ENCODE results near the gene CRIP1.

Gene CRIP1

GRCh38 chr14:105450864-105451720 is 35.6 kb upstream of the CRIP1 start:
- no peak for DNase-seq

DNA sequence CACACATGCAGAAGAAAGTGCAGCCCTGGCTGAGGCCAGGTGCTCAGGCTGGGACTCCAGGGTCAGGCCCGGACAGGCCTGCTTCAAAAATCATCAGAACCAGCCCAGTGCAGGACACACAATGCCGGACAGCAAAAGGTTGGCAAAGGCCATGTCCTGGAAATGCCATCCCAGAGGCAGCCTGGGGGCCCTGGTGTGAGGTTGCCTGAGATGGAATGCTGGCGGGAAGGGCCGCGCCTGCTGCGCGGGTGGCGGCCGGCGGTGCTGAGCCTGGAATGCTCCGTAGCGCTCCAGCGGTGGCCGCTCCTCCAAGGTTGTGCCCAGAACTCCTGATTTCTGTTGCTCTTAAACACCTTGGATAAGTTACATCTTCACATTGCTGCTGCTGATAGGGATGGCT is 33.7 kb upstream of the CRIP1 start:
- no peak for DNase-seq

- no peak for DNase-seq
Observed at GRCh38 chr14:105453847-105454246, 32.8 kb upstream of the CRIP1 start.

DNA sequence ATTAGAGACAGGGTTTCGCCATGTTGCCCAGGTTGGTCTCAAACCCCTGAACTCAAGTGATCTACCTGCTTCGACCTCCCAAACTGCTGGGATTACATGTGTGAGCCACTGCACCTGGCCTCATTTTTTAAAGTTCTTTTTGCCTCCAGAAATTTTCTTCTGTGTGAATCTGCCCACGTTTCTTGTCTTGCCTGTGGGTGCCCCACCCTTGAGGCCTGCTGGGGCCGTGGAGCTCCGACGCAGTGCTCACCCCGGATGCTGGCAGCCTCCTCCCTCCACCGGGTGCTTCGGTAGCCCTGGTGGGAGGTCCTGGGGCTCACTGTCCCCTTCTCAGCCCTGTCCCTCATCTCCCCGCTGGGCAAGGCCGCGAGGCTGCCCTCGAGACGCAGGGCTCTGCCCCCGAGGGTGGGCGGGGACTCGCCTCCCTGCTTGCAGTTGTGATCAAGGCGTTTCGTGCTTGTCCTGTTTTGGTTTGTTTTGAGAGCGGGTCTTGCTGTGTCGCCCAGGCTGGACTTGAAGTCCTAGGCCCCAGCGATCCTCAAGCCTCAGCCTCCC is 31.5 kb upstream of the CRIP1 start:
- DNase-seq: no peak

DNA sequence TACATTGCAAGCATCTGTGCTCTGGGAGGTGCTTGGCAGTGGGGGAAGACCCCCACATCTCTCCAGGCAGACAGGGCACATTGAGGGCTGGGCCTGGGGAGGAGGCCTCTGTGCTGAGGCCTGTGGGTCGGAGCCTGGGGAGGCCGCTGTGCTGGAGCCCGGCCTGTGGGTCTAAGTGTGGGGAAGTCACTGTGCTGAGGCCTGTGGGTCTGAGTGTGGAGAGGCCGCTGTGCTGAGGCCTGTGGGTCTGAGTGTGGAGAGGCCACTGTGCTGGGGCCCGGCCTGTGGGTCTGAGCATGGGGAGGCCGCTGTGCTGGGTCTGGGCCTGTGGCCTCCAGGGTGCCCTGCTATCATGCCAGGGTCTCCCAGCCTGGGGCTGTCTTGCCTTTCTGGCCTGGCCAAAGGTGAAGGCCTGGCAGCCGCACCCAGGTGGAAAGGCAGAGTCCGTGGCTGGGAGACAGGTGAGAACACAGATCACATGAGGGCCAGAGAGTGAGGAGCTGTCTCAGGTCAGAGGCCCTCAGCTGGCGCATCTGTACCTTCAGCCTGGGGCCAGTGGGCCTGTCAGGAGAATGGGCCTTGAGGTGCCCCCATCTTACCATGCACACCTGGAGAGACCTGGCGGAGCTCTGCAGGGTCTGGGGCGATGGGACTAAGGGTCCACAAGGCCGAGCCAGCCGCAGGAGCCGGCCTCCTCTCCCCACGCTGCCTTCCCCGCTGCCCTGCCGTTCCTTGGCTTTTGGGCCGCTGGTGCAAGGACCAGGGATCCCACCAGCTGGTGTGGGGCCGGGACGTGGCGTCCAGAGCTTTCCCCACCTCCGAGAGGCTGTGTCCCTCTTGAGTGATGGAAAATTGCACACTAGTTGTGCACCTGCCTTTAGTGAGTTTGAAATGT is 30.7 kb upstream of the CRIP1 start:
- no peak for DNase-seq

DNA sequence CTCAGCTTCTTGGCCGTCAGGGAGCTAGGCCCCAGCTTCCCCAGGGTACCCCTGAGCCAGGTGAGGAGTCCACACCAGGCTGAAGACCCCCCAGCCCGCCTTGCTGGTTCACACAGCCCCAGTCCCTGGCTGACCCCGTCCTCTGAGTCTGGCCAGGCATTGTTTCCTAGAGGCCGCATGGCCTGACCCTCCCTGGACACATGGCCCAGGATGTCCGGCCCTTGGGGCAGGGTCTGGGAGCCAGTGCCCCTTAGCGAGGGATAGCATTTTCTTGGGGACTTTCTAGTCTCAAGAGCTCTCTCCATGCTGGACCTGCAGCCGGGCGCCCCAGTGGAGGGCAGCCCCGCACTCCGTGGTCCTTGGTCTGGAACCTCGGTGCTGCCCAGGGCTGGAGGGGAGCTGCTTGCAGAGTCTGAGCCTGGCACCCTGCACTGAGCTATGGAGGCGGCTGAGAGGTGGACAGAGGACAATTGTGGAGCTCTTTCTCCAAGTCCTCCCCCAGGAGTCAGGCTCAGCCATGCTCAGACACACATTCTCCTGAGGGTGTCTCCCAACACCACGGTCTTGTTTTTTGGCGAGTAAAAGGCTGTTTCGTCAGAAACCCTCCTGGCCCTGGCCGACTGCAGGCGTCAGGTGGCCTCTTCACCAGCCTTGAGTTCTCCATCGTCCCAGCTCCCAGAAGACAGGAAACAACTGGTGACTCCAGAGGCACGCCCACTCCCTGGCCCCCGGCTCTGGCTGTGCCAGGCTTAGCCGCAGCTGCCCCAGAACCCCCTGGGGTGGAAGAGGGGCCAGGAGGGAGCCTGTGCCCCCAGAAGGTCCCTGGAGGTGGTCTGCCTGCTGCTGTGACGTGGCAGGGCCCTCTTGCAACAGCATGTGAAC is 29.7 kb upstream of the CRIP1 start:
- DNase-seq: no peak

- DNase-seq: no peak
Observed at GRCh38 chr14:105458010-105458409, 28.7 kb upstream of the CRIP1 start.

DNA sequence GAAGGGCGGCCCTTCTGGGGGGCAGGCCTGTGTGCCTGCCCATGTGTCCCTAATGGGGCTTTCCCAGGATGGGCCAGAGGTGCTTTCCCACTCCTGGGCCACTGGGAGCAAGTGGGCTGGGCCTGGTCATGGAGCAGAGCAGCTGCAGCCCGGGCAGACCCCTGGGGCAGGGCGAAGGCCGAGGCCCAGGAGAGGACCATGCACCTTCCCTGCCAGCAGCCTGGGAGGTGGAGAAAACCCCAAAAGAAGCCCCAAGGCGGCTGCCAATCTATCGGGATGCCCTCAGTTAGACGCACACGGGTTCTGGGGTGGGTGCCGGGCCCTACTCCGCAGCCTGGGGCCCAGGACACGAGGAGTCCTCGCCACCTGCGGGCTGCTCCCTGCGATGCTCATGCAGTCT is 28.1 kb upstream of the CRIP1 start:
- no peak for DNase-seq

DNA sequence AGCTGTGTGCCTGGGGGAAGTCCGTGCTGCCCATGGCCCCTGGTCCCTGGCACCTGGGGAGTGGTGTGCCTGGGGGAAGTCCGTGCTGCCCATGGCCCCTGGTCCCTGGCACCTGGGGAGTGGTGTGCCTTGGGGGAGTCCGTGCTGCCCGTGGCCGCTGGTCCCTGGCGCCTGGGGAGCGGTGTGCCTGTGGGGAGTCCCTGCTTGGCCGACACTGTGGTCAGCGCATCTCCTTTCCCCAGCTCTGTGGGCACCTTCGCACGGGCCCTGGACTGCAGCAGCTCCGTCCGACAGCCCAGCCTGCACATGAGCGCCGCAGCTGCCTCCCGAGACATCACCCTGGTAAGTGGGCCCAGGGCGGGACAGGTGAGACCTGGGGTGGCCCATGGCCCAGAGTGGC is 26.6 kb upstream of the CRIP1 start:
- no peak for DNase-seq

- DNase-seq: no peak
Observed at GRCh38 chr14:105460616-105461015, 26.1 kb upstream of the CRIP1 start.

DNA sequence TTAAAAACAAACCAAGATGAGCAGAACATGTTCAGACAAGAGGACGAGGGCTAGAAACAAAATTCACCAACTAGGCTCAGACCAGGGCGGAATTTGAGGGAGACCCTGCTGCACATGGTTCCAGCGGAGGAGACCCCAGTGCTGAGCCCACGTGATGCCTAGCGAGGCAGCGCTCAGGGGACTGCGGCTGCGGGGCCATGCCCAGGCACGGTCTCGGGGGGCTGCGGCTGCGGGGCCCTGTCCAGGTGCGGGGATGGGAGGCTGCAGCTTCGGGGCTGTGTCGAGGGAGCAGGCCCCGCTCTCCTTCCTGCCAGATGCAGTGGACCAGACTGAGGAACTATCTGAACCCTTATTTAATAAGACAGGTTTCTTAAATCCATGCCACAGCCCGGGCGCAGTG is 24.8 kb upstream of the CRIP1 start:
- no peak for DNase-seq

DNA sequence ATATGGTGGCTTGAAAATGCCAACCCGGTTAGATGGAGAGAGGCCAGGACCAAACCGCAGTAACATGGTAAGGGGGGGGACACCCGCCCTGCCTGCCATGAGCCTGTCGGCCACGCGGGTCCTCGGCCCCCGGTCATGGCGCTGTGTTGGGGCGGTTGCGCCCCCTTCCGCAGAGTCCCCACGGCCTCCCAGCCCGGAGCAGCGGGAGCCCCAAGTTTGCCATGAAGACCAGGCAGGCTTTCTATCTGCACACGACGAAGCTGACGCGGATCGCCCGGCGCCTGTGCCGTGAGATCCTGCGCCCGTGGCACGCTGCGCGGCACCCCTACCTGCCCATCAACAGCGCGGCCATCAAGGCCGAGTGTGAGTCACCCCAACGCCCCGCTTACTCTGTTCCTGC is 22.2 kb upstream of the CRIP1 start:
- DNase-seq: no peak

GRCh38 chr14:105465209-105466031 is 21.3 kb upstream of the CRIP1 start:
- DNase-seq: peak; percentile 79

DNA sequence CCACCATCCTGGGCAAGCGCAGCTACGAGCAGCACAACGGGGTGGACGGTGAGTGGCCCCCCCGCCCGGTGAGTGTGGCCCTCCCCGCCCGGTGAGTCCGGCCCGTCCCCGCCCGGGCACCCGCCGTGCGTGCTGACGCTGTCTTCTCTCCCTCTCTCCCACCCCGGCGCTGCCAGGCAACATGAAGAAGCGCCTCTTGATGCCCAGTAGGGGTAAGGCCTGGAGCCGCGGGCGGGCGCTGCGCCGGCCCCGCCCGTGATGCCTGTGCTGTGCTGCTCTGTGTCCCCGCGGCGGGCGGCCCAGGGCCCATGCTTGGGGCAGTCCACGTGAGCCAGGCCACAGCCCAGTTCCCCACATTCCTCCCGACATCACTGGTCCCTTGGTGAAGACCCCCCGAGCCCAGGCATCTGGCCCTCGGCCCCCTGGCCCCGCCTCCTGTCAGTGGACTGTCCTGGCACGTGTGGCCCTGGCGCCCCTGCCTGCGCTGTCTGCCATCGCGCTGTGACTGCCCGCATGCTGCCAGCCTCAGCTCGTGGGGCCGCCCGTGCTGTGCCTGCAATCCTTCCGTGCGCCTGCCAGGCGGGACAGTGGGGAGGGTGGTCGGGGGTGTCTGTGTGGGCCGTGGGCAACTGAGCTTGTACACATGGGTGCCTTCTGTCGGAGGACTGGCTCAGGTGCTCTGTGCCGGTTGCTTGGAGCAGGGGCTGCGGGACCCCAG is 20.0 kb upstream of the CRIP1 start:
- DNase-seq: no peak

DNA sequence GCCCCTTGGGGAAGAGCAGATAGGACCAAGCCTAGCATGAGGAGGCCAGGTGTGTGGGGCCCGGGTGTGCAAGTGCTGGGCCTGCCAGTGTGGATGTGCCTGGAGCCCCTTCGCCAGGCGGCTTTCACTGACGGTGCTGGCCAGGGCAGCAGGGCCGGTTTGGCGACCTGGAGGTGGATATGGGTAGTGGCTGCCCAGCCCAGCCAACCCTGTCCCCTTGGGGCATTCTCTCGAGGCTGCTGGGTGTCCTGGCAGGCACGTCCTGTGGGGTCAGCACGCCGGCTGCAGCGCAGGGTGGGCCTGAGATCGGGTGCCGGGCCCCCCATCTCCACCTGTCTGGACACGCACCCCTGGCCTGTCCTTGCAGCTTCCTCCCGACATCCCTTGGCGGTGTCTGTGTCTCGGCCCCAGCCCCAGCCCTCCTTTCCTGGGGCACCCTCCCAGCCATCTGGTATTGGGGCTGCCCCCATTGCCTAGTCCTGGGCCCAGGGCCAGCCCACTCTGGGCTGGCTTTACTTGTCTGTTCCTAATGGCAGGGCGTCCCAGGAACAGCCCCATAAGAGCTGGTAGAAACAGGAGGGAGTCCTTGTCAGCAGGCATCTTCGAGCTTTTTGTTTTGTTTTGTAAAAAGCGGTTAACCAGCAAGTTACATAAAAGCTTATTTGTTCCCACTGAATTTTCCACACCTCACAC is 19.3 kb upstream of the CRIP1 start:
- no peak for DNase-seq

- DNase-seq: no peak
Observed at GRCh38 chr14:105467942-105468471, 18.7 kb upstream of the CRIP1 start.

- DNase-seq: no peak
Observed at GRCh38 chr14:105468621-105469241, 18.0 kb upstream of the CRIP1 start.

DNA sequence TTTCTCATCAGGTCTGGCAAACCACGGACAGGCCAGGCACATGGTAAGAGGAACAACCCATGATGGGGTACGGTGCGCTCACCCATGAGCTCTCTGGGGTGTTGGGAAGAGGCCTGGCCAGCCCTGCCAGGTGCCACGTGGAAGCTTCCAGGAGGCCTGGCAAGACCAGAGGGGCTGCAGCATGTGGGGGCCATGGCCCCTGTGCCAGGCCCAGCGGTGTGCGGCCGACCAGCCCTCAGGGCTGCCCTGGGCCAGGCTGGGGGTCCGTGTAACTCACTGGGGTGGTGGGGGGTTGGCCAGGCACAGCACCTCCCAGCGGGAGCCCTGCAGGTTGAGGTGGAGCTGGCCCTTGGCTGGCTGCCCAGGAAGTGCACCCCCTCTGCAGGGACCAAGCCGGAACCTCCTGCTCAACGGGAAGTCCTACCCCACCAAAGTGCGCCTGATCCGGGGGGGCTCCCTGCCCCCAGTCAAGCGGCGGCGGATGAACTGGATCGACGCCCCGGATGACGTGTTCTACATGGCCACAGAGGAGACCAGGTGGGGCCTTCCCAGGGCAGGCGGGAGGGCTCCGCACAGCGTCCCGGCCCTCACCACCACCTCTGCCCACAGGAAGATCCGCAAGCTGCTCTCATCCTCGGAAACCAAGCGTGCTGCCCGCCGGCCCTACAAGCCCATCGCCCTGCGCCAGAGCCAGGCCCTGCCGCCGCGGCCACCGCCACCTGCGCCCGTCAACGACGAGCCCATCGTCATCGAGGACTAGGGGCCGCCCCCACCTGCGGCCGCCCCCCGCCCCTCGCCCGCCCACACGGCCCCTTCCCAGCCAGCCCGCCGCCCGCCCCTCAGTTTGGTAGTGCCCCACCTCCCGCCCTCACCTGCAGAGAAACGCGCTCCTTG is 17.0 kb upstream of the CRIP1 start:
- no peak for DNase-seq
